ENCODE measurements around the gene ADRA2B.
"Not testable (repeated sequence)": the region's sequence is repeated elsewhere in the genome, so short reads cannot be mapped to it uniquely, and the experiment has no call there.

ADRA2B gene

GRCh38 chr2:96066511-96066910 is 49.9 kb downstream of the ADRA2B start:
- not testable (repeated sequence) for H3K14ac ChIP-seq (ENCODE audit: low read length in 2 of 2); H3K23ac ChIP-seq (ENCODE audit: low read length in 2 of 2); H3K36me3 ChIP-seq (ENCODE audit: control insufficient read depth in 1 of 2, insufficient read depth in 2 of 2, low read depth in 1 of 2, low read length in 2 of 2); H2BK120ac ChIP-seq (ENCODE audit: low read depth, low read length); H3K27me3 ChIP-seq (ENCODE audit: control insufficient read depth in 1 of 2, insufficient read depth in 1 of 2, low read length in 2 of 2); H3K9ac ChIP-seq (ENCODE audit: low read length); H2BK15ac ChIP-seq (ENCODE audit: low read depth, poor library complexity, severe bottlenecking); H4K8ac ChIP-seq (ENCODE audit: low read length); H3K18ac ChIP-seq (ENCODE audit: low read depth in 1 of 2, low read length in 2 of 2); H2BK5ac ChIP-seq (ENCODE audit: low read depth, low read length, poor library complexity, severe bottlenecking); H3K4ac ChIP-seq (ENCODE audit: low read depth in 1 of 2, low read length in 2 of 2); H3K9me3 ChIP-seq (ENCODE audit: control insufficient read depth, low read length); H3K79me1 ChIP-seq (replicated peaks; ENCODE audit: low read length, poor library complexity, severe bottlenecking); H3K4me2 ChIP-seq (ENCODE audit: low read length, poor library complexity, severe bottlenecking); H3K27ac ChIP-seq (ENCODE audit: low read length, poor library complexity, severe bottlenecking); DNase-seq; H2AFZ ChIP-seq (ENCODE audit: low read depth, low read length); H2AK5ac ChIP-seq (ENCODE audit: low read length, severe bottlenecking); H3K4me3 ChIP-seq (ENCODE audit: insufficient read depth in 1 of 2, low read depth in 1 of 2, low read length in 2 of 2); H2BK12ac ChIP-seq (ENCODE audit: low read length in 2 of 2); H4K91ac ChIP-seq (ENCODE audit: low read length)
- 80% methylated on average over 4 of the region's 7 CpGs for WGBS
- H3K4me1 ChIP-seq (ENCODE audit: control insufficient read depth, insufficient read depth, low read depth, low read length), result peaks cover 13% of the 10 kb centered on the region

- H4K91ac ChIP-seq (ENCODE audit: low read length); H3K23ac ChIP-seq (ENCODE audit: low read length in 2 of 2); H3K18ac ChIP-seq (ENCODE audit: low read depth in 1 of 2, low read length in 2 of 2); H3K36me3 ChIP-seq (ENCODE audit: control insufficient read depth in 1 of 2, insufficient read depth in 2 of 2, low read depth in 1 of 2, low read length in 2 of 2); DNase-seq; H2AFZ ChIP-seq (ENCODE audit: low read depth, low read length); H2BK12ac ChIP-seq (ENCODE audit: low read length in 2 of 2); H3K79me1 ChIP-seq (replicated peaks; ENCODE audit: low read length, poor library complexity, severe bottlenecking); H4K8ac ChIP-seq (ENCODE audit: low read length); H3K14ac ChIP-seq (ENCODE audit: low read length in 2 of 2); H3K4me2 ChIP-seq (ENCODE audit: low read length, poor library complexity, severe bottlenecking); H2BK15ac ChIP-seq (ENCODE audit: low read depth, poor library complexity, severe bottlenecking); H2BK5ac ChIP-seq (ENCODE audit: low read depth, low read length, poor library complexity, severe bottlenecking); H3K27me3 ChIP-seq (ENCODE audit: control insufficient read depth in 1 of 2, insufficient read depth in 1 of 2, low read length in 2 of 2); H3K4me3 ChIP-seq (ENCODE audit: insufficient read depth in 1 of 2, low read depth in 1 of 2, low read length in 2 of 2); H3K9ac ChIP-seq (ENCODE audit: low read length); H3K9me3 ChIP-seq (ENCODE audit: control insufficient read depth, low read length); H3K27ac ChIP-seq (ENCODE audit: low read length, poor library complexity, severe bottlenecking); H2BK120ac ChIP-seq (ENCODE audit: low read depth, low read length); H3K4ac ChIP-seq (ENCODE audit: low read depth in 1 of 2, low read length in 2 of 2); H2AK5ac ChIP-seq (ENCODE audit: low read length, severe bottlenecking): not testable (repeated sequence)
- WGBS, result 84% methylated on average over 4 of the region's 4 CpGs
- H3K4me1 ChIP-seq (ENCODE audit: control insufficient read depth, insufficient read depth, low read depth, low read length), result peaks cover 13% of the 10 kb centered on the region
Observed at GRCh38 chr2:96065954-96066353, 50.4 kb downstream of the ADRA2B start.

GRCh38 chr2:96065381-96065930 is 50.9 kb downstream of the ADRA2B start:
- H4K8ac ChIP-seq (ENCODE audit: low read length), result no peak overlapping the region
- no peak overlapping the region for H4K91ac ChIP-seq (ENCODE audit: low read length)
- no peak overlapping the region for H2BK12ac ChIP-seq (ENCODE audit: low read length in 2 of 2)
- no peak overlapping the region for H3K4me3 ChIP-seq (ENCODE audit: insufficient read depth in 1 of 2, low read depth in 1 of 2, low read length in 2 of 2)
- H3K27me3 ChIP-seq (ENCODE audit: control insufficient read depth in 1 of 2, insufficient read depth in 1 of 2, low read length in 2 of 2), result peaks cover 6 to 9% of the 10 kb centered on the region in 2 experiments
- no peak overlapping the region for H3K27ac ChIP-seq (ENCODE audit: low read length, poor library complexity, severe bottlenecking)
- no peaks in the 10 kb centered on the region for H3K36me3 ChIP-seq (ENCODE audit: control insufficient read depth in 1 of 2, insufficient read depth in 2 of 2, low read depth in 1 of 2, low read length in 2 of 2)
- no peak overlapping the region for H3K23ac ChIP-seq (ENCODE audit: low read length in 2 of 2)
- no peak overlapping the region for H2BK5ac ChIP-seq (ENCODE audit: low read depth, low read length, poor library complexity, severe bottlenecking)
- peaks cover 13% of the 10 kb centered on the region for H3K4me1 ChIP-seq (ENCODE audit: control insufficient read depth, insufficient read depth, low read depth, low read length)
- H3K79me1 ChIP-seq (replicated peaks; ENCODE audit: low read length, poor library complexity, severe bottlenecking), result no peaks in the 10 kb centered on the region
- H2BK15ac ChIP-seq (ENCODE audit: low read depth, poor library complexity, severe bottlenecking), result no peak overlapping the region
- no peak overlapping the region for H3K9ac ChIP-seq (ENCODE audit: low read length)
- H3K4me2 ChIP-seq (ENCODE audit: low read length, poor library complexity, severe bottlenecking), result no peak overlapping the region
- DNase-seq, result no peak
- no peak overlapping the region for H3K18ac ChIP-seq (ENCODE audit: low read depth in 1 of 2, low read length in 2 of 2)
- no peaks in the 10 kb centered on the region for H3K9me3 ChIP-seq (ENCODE audit: control insufficient read depth, low read length)
- H2BK120ac ChIP-seq (ENCODE audit: low read depth, low read length), result no peak overlapping the region
- H3K4ac ChIP-seq (ENCODE audit: low read depth in 1 of 2, low read length in 2 of 2), result no peak overlapping the region
- no peak overlapping the region for H2AK5ac ChIP-seq (ENCODE audit: low read length, severe bottlenecking)
- WGBS, result 78% methylated on average over 4 of the region's 4 CpGs
- no peak overlapping the region for H2AFZ ChIP-seq (ENCODE audit: low read depth, low read length)
- peak overlapping the region in 1 of 2 experiments; percentile 46 for H3K14ac ChIP-seq (ENCODE audit: low read length in 2 of 2)

- H3K27me3 ChIP-seq (ENCODE audit: control insufficient read depth in 1 of 2, insufficient read depth in 1 of 2, low read length in 2 of 2); H3K14ac ChIP-seq (ENCODE audit: low read length in 2 of 2); H3K4me2 ChIP-seq (ENCODE audit: low read length, poor library complexity, severe bottlenecking); H4K91ac ChIP-seq (ENCODE audit: low read length); H2BK120ac ChIP-seq (ENCODE audit: low read depth, low read length); H3K18ac ChIP-seq (ENCODE audit: low read depth in 1 of 2, low read length in 2 of 2); H3K23ac ChIP-seq (ENCODE audit: low read length in 2 of 2); H2BK5ac ChIP-seq (ENCODE audit: low read depth, low read length, poor library complexity, severe bottlenecking); H3K79me1 ChIP-seq (replicated peaks; ENCODE audit: low read length, poor library complexity, severe bottlenecking); H2AK5ac ChIP-seq (ENCODE audit: low read length, severe bottlenecking); H3K9me3 ChIP-seq (ENCODE audit: control insufficient read depth, low read length); H2BK15ac ChIP-seq (ENCODE audit: low read depth, poor library complexity, severe bottlenecking); H3K9ac ChIP-seq (ENCODE audit: low read length); H3K36me3 ChIP-seq (ENCODE audit: control insufficient read depth in 1 of 2, insufficient read depth in 2 of 2, low read depth in 1 of 2, low read length in 2 of 2); H2AFZ ChIP-seq (ENCODE audit: low read depth, low read length); H3K4ac ChIP-seq (ENCODE audit: low read depth in 1 of 2, low read length in 2 of 2); H4K8ac ChIP-seq (ENCODE audit: low read length); DNase-seq; H3K27ac ChIP-seq (ENCODE audit: low read length, poor library complexity, severe bottlenecking); H3K4me3 ChIP-seq (ENCODE audit: insufficient read depth in 1 of 2, low read depth in 1 of 2, low read length in 2 of 2); H2BK12ac ChIP-seq (ENCODE audit: low read length in 2 of 2): not testable (repeated sequence)
- H3K4me1 ChIP-seq (ENCODE audit: control insufficient read depth, insufficient read depth, low read depth, low read length), result peaks cover 14% of the 10 kb centered on the region
Observed at GRCh38 chr2:96064760-96065159, 51.6 kb downstream of the ADRA2B start.
